H1 (cell line): ENCODE measurements around the gene CACNA1C. TPM values are rescaled to one million over a fixed set of nuclear protein-coding genes. Genes with fewer than 3 reads are reported as not detected.

Experiments used
- CTCF ChIA-PET: fragments of 300-600 bp; sonication (Branson Sonifier 250); formaldehyde crosslinking; loops from one replicate; lab custom pipeline; 2021; ENCODE audit not compliant: partially characterized antibody; lab: Charles Lee
- POLR2A ChIA-PET: fragments of 300-600 bp; sonication (Branson Sonifier 250); formaldehyde crosslinking; loops from one replicate; lab custom pipeline; 2021; ENCODE audit warnings: inconsistent platforms; ENCODE audit not compliant: partially characterized antibody; lab: Charles Lee
- DNase-seq, 2 experiments: peaks; one replicate each; pipeline versions ENCODE4 v3.0.0 to v3.0.0-alpha.2; 2010 to 2022; ENCODE audit warnings: low spot score in 2 of 2, low read depth in 1 of 2, mixed read lengths in 1 of 2
- FAIRE-seq: peaks from 2 replicates; lab custom pipeline; 2011; peaks lifted over from hg19 to GRCh38; lab: Jason Lieb, UNC
- H2AFZ ChIP-seq: 2 replicates; pipeline ENCODE4 v1.8.1; 2012; ENCODE audit warnings: low read length, inconsistent platforms
- H2AK5ac ChIP-seq: 2 replicates; pipeline ENCODE4 v1.6.1; 2013; ENCODE audit warnings: low read depth, low read length
- H2BK120ac ChIP-seq: replicated peaks from 2 replicates; pipeline ENCODE3; 2013; ENCODE audit warnings: low read depth, low read length, inconsistent platforms
- H2BK12ac ChIP-seq: 2 replicates; pipeline ENCODE4 v1.6.1; 2013; ENCODE audit warnings: low read depth, low read length
- H2BK15ac ChIP-seq: 2 replicates; pipeline ENCODE4 v1.6.1; 2013; ENCODE audit warnings: low read length
- H2BK20ac ChIP-seq: 2 replicates; pipeline ENCODE4 v1.6.1; 2013; ENCODE audit warnings: low read length
- H2BK5ac ChIP-seq: 2 replicates; pipeline ENCODE4 v1.6.1; 2013; ENCODE audit warnings: low read depth, low read length
- H3K14ac ChIP-seq: 2 replicates; pipeline ENCODE4 v1.6.1; 2013; ENCODE audit warnings: inconsistent platforms; ENCODE audit not compliant: insufficient read length
- H3K18ac ChIP-seq: 2 replicates; pipeline ENCODE4 v1.6.1; 2013; ENCODE audit warnings: low read length; ENCODE audit errors: extremely low read depth
- H3K23ac ChIP-seq: 2 replicates; pipeline ENCODE4 v1.6.1; 2013; ENCODE audit warnings: inconsistent platforms; ENCODE audit not compliant: insufficient read length
- H3K23me2 ChIP-seq: 2 replicates; pipeline ENCODE4 v1.6.1; 2013; ENCODE audit warnings: low read depth, low read length
- H3K27ac ChIP-seq: 2 replicates; pipeline ENCODE4 v1.6.1; 2011; ENCODE audit warnings: low read depth, low read length, inconsistent platforms
- H3K27me3 ChIP-seq, 4 experiments: replicated peaks in 1 of 4; 1 replicate in 1 of 4; 2 replicates in 3 of 4; pipeline versions ENCODE4 v1.6.1 to v1.8.1; 2011 to 2013; ENCODE audit warnings: low read length in 3 of 4, mild to moderate bottlenecking in 3 of 4, inconsistent platforms in 2 of 4, mixed read lengths in 2 of 4, moderate library complexity in 1 of 4; ENCODE audit not compliant: control insufficient read depth in 3 of 4, insufficient read depth in 3 of 4; ENCODE audit errors: extremely low read depth in 1 of 4
- H3K36me3 ChIP-seq, 4 experiments: 2 replicates each; pipeline versions ENCODE4 v1.6.1 to v1.8.1; 2011 to 2013; ENCODE audit warnings: mild to moderate bottlenecking in 4 of 4, low read length in 3 of 4, moderate library complexity in 2 of 4, control low read depth in 1 of 4, inconsistent platforms in 1 of 4; ENCODE audit not compliant: insufficient read depth in 4 of 4, control insufficient read depth in 2 of 4
- H3K4ac ChIP-seq: replicated peaks from 2 replicates; pipeline ENCODE3; 2013; ENCODE audit warnings: low read length, low read depth, mixed read lengths, inconsistent platforms; ENCODE audit not compliant: insufficient read length
- H3K4me1 ChIP-seq, 4 experiments: replicated peaks in 1 of 4; 1 replicate in 1 of 4; 2 replicates in 3 of 4; pipeline versions ENCODE4 v1.6.1 to v1.8.1; 2011 to 2013; ENCODE audit warnings: low read length in 3 of 4, inconsistent platforms in 2 of 4, mixed read lengths in 1 of 4; ENCODE audit not compliant: insufficient read depth in 4 of 4, control insufficient read depth in 3 of 4
- H3K4me2 ChIP-seq, 2 experiments: 2 replicates each; pipeline versions ENCODE4 v1.6.1 to v1.8.1; 2011 to 2013; ENCODE audit warnings: low read depth in 2 of 2, low read length in 2 of 2, control low read depth in 1 of 2, inconsistent platforms in 1 of 2, mild to moderate bottlenecking in 1 of 2; ENCODE audit not compliant: insufficient read depth in 1 of 2
- H3K4me3 ChIP-seq, 4 experiments: fragments of 200-600, 300-600 bp in 1 of 4; sonication (generic), shearing (Covaris generic), sonication (Bioruptor Twin) in 1 of 4; 2 replicates each; pipeline versions ENCODE4 v1.5.1 to v1.8.1; 2011 to 2016; ENCODE audit warnings: low read length in 4 of 4, low read depth in 3 of 4, control low read depth in 2 of 4, inconsistent platforms in 2 of 4, mild to moderate bottlenecking in 2 of 4, mixed read lengths in 1 of 4, moderate library complexity in 1 of 4; ENCODE audit not compliant: insufficient read depth in 2 of 4; ENCODE audit errors: extremely low read depth in 1 of 4
- H3K56ac ChIP-seq: replicated peaks from 2 replicates; pipeline ENCODE3; 2013; ENCODE audit warnings: low read depth, mild to moderate bottlenecking, mixed read lengths, low read length, inconsistent platforms; ENCODE audit not compliant: insufficient read length
- H3K79me1 ChIP-seq: 2 replicates; pipeline ENCODE4 v1.6.1; 2013; ENCODE audit warnings: low read depth, low read length, control low read depth
- H3K79me2 ChIP-seq, 2 experiments: 2 replicates each; pipeline versions ENCODE4 v1.6.1 to v1.8.1; 2012 to 2013; ENCODE audit warnings: low read length in 2 of 2, mild to moderate bottlenecking in 2 of 2, inconsistent platforms in 1 of 2; ENCODE audit not compliant: insufficient read depth in 2 of 2, control insufficient read depth in 1 of 2
- H3K9ac ChIP-seq, 4 experiments: replicated peaks in 1 of 4; 1 replicate in 1 of 4; 2 replicates in 3 of 4; pipeline versions ENCODE4 v1.6.1 to v1.8.1; 2011 to 2013; ENCODE audit warnings: low read depth in 3 of 4, low read length in 3 of 4, control low read depth in 2 of 4, mild to moderate bottlenecking in 2 of 4, moderate library complexity in 2 of 4, inconsistent platforms in 1 of 4; ENCODE audit errors: extremely low read depth in 1 of 4
- H3K9me3 ChIP-seq, 2 experiments: 2 replicates each; pipeline versions ENCODE4 v1.6.1 to v1.8.1; 2012 to 2013; ENCODE audit warnings: mild to moderate bottlenecking in 2 of 2, moderate library complexity in 2 of 2, control low read depth in 1 of 2, inconsistent platforms in 1 of 2, low read depth in 1 of 2, low read length in 1 of 2, mixed read lengths in 1 of 2; ENCODE audit not compliant: insufficient read depth in 2 of 2
- H4K20me1 ChIP-seq, 2 experiments: replicated peaks in 1 of 2; 2 replicates each; pipeline versions ENCODE3 to v1.8.1; 2011 to 2013; ENCODE audit warnings: inconsistent platforms in 2 of 2, low read length in 2 of 2, mild to moderate bottlenecking in 1 of 2; ENCODE audit not compliant: insufficient read depth in 2 of 2, control insufficient read depth in 1 of 2
- H4K5ac ChIP-seq: 2 replicates; pipeline ENCODE4 v1.6.1; 2013; ENCODE audit warnings: low read length, low read depth, mixed read lengths, inconsistent platforms; ENCODE audit not compliant: insufficient read length
- H4K8ac ChIP-seq: 2 replicates; pipeline ENCODE4 v1.8.0; 2013; ENCODE audit warnings: mild to moderate bottlenecking, moderate library complexity, low read length, inconsistent platforms; ENCODE audit not compliant: insufficient read depth; ENCODE audit errors: extremely low read depth
- H4K91ac ChIP-seq: replicated peaks from 2 replicates; pipeline ENCODE3; 2013; ENCODE audit warnings: low read length, mixed read lengths, inconsistent platforms; ENCODE audit not compliant: insufficient read length
- RNF2 ChIP-seq: fragments of 200-900, 300-1000 bp; sonication (generic); IDR thresholded peaks from 2 replicates; pipeline ENCODE4 v1.7.1; 2016; ENCODE audit warnings: borderline replicate concordance, low read depth, mild to moderate bottlenecking, antibody characterized with exemption, low read length; ENCODE audit not compliant: poor library complexity, severe bottlenecking; ENCODE audit errors: missing control alignments
- WGBS, 2 experiments: shearing (Covaris generic) in 1 of 2; methylation state at CpG; one replicate each; pipeline versions ENCODE4 v1.1.6 to v1.1.7; 2013 to 2015; ENCODE audit warnings: low lambda C conversion rate in 2 of 2, mixed read lengths in 2 of 2, inconsistent platforms in 1 of 2, low coverage in 1 of 2, missing lambda C conversion rate in 1 of 2; ENCODE audit not compliant: insufficient replicate concordance in 2 of 2, insufficient coverage in 1 of 2, insufficient read length in 1 of 2; ENCODE audit errors: extremely low coverage in 1 of 2, missing lambda C conversion rate in 1 of 2; 5-methylcytosine and 5-hydroxymethylcytosine counted together
- polyA plus RNA-seq, 7 experiments: library from polyadenylated mRNA; depleted of rRNA in 3 of 7; stranded (reverse) in 5 of 7; unstranded in 2 of 7; fragments of >200 nt in 5 of 7; fragments of 200-250 nt in 2 of 7; gene quantifications; 1 replicate in 5 of 7; 2 replicates in 1 of 7; 4 replicates in 1 of 7; pipeline versions ENCODE4 v1.2.1 to v1.2.3, GENCODE V29; 2011 to 2013; ENCODE audit warnings: missing spikeins in 2 of 7, mixed read lengths in 2 of 7
- total RNA-seq: library from RNA; stranded (reverse); fragmentation: NEBNext Ultra II Directional; extraction: Animal tissue kit (Norgen Biotek cat#: 25700); gene quantifications from 2 replicates; pipeline ENCODE4 v1.2.1, GENCODE V29; 2021

CACNA1C gene
- total and polyA plus RNA-seq, 2 of the 8 experiments (the other 6 are each of a cell fraction or from before 2014, with no cell fraction given) = 1.3 TPM

DNA sequence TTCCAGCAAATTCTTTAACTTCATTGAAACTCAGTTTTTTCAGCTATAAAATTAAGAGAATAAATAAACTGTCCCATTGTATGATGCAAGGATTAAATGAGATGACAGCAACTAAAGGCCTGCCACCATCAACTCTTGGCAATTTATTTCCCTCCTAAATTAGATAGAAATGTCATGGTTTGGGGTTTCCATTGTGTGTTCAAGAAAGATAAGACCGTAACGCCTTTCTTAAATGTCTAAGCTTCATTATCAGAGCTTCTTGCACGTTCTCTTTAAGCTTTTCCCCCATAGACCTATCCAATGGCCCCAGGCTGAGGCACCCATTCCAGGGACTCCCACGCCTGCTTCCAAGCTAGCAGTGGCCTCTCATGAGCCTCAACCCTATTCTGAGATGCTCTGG, 281.9 kb downstream of the CACNA1C start:
- Histone ChIP-seq H2BK5ac (no peak overlapping the region), H3K36me3 (no peaks in the 10 kb centered on the region), H3K23ac (no peak overlapping the region), H3K9ac (no peak overlapping the region), H3K4me1 (no peaks in the 10 kb centered on the region; a peak in 1 of 7 replicates), H3K79me1 (no peaks in the 10 kb centered on the region), H3K27ac (no peak overlapping the region), H4K91ac (no peak overlapping the region), H3K56ac (no peak overlapping the region), H2BK15ac (no peak overlapping the region), H2BK12ac (no peak overlapping the region), H4K8ac (no peak overlapping the region), H2AK5ac (no peak overlapping the region), H3K79me2 (no peaks in the 10 kb centered on the region), H4K20me1 (no peaks in the 10 kb centered on the region), H2BK120ac (no peak overlapping the region), H3K14ac (no peak overlapping the region), H3K4ac (no peak overlapping the region), H3K9me3 (no peaks in the 10 kb centered on the region), H2AFZ (no peak overlapping the region), H3K27me3 (no peaks in the 10 kb centered on the region), H3K4me2 (no peak overlapping the region), H3K18ac (no peak overlapping the region), H2BK20ac (no peak overlapping the region), H3K4me3 (no peak overlapping the region), H4K5ac (no peak overlapping the region), H3K23me2 (no peaks in the 10 kb centered on the region)
- DNase-seq = no peak
- TF ChIP-seq RNF2 = no peak
- ChIA-PET CTCF (interaction anchor here (1.3 kb wide), 1 partner anchor 26 kb away, joined by 3 read pairs; no protein-coding TSS in a partner anchor), POLR2A (no interaction called here)
- 93% methylated on average over 4 of the region's 4 CpGs; no CpG with 5 or more reads in 1 of the 2 experiments for WGBS, 2 experiments
- FAIRE-seq = no peak
